ENCODE data around the gene CRYBA4.
A peak's percentile ranks its signal among the peaks of the same experiment; 100 is the strongest.

CRYBA4 gene

GRCh38 chr22:26648528-26649388, 27.0 kb downstream of the CRYBA4 start:
- DNase-seq (ENCODE audit: low read depth), result no peak
- TF ChIP-seq CTCF (conservative IDR thresholded peaks at IDR 0.05; ENCODE audit: low read depth, low read length), result no peak
- no peak overlapping the region for H3K4me3 ChIP-seq (ENCODE audit: low read length)

GRCh38 chr22:26650722-26651421, 29.1 kb downstream of the CRYBA4 start:
- H3K4me3 ChIP-seq (ENCODE audit: low read length), result no peak overlapping the region
- no peak for DNase-seq (ENCODE audit: low read depth)
- no peak for TF ChIP-seq CTCF (conservative IDR thresholded peaks at IDR 0.05; ENCODE audit: low read depth, low read length)

GRCh38 chr22:26651815-26652214, 30.1 kb downstream of the CRYBA4 start:
- H3K4me3 ChIP-seq (ENCODE audit: low read length), result no peak overlapping the region
- DNase-seq (ENCODE audit: low read depth), result no peak
- no peak for TF ChIP-seq CTCF (conservative IDR thresholded peaks at IDR 0.05; ENCODE audit: low read depth, low read length)

- H3K4me3 ChIP-seq (ENCODE audit: low read length), result peak within 1 kb of the TSS; percentile 37
- TF ChIP-seq CTCF (conservative IDR thresholded peaks at IDR 0.05; ENCODE audit: low read depth, low read length), result no peak
- DNase-seq (ENCODE audit: low read depth), result no peak
These were observed 35.4 kb downstream of the CRYBA4 start, which contains the start of gene MIAT for GRCh38 chr22:26656891-26657851. TSS of gene MIAT (plus strand) at chr22:26657588.

DNA sequence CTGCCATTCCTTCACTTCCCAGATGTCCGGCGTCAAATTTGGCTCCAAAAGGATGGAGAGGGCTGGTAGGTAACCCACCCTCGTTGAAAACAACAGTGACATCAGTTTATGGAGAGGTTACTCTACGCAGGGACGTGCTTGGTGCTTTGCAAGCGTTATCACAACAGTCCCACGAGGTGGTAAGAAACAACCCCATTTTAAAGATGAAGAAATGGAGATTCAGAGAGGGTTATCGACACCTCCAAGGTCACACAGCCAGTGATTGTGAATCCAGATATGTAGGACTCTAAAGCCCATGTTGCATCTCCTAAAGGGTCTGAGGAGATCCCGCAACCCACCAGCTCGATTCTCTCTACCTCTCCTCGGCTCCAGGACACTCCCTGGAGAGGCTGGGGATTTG, 36.4 kb downstream of the CRYBA4 start:
- TF ChIP-seq CTCF (conservative IDR thresholded peaks at IDR 0.05; ENCODE audit: low read depth, low read length), result no peak
- H3K4me3 ChIP-seq (ENCODE audit: low read length), result peak overlapping the region; percentile 37
- no peak for DNase-seq (ENCODE audit: low read depth)

- H3K4me3 ChIP-seq (ENCODE audit: low read length), result peak overlapping the region; percentile 37
- TF ChIP-seq CTCF (conservative IDR thresholded peaks at IDR 0.05; ENCODE audit: low read depth, low read length), result no peak
- DNase-seq (ENCODE audit: low read depth), result no peak
These were observed 37.1 kb downstream of the CRYBA4 start for GRCh38 chr22:26658671-26659478.

All from retinal pigment epithelial cell (primary cell).